ENCODE results near the gene ZMYND11. TPM values are rescaled to one million over a fixed set of nuclear protein-coding genes. Genes with fewer than 3 reads are reported as not detected.

Gene ZMYND11
- total and polyA plus RNA-seq, 9 of the 15 experiments (the other 6 are each of a cell fraction or from before 2014, with no cell fraction given): 2.7 to 13.8 (median 8.8) TPM

DNA sequence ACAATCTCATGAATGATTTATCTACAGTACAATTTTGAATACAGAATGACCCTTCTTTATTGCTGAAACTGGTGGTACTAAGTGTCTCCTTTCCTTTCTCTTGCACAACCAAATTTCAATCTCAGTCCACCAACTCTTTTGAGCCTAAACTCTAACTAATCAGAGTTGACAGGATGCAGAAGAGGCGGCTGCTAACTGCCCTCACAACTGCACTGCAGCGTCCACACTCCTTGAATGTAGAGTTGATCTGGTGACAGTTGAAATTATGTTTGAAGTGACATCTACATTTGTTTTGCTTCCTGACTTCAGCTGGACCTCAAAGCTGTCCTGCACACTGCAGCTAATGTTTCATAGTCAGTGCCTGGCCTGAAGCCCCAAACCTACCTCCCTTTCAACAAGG lies 139.6 kb downstream of the ZMYND11 start (continued):
- TF ChIP-seq ID3 (CRISPR knock-in tag; IDR thresholded peaks at IDR 0.05): no peak
- TF ChIP-seq ID3 (tag; IDR thresholded peaks at IDR 0.05): no peak
- TF ChIP-seq ZNF23 (CRISPR knock-in tag; IDR thresholded peaks at IDR 0.05): no peak
- TF ChIP-seq NR2C2 (CRISPR knock-in tag; IDR thresholded peaks at IDR 0.05): no peak
- TF ChIP-seq NR2C2 (tag; IDR thresholded peaks at IDR 0.05): no peak
- TF ChIP-seq E4F1 (CRISPR knock-in tag; IDR thresholded peaks at IDR 0.05; ENCODE audit: borderline replicate concordance): no peak
- TF ChIP-seq POLR2AphosphoS2 (IDR thresholded peaks at IDR 0.05; ENCODE audit: low read length): no peak
- no peak for TF ChIP-seq FOXK2 (conservative IDR thresholded peaks at IDR 0.05 in 1 of 2, IDR thresholded peaks at IDR 0.05 in 1 of 2; ENCODE audit: low read depth in 2 of 2)
- no peak for TF ChIP-seq PRMT5 (CRISPR knock-in tag; IDR thresholded peaks at IDR 0.05)
- no peak for TF ChIP-seq ZNF445 (CRISPR knock-in tag; IDR thresholded peaks at IDR 0.05; ENCODE audit: low read depth)
- no peak for TF ChIP-seq PHB2 (IDR thresholded peaks at IDR 0.05; ENCODE audit: low read depth)

Measured in K562 (cell line).